Sigmoid colon (tissue), 4 donors: Measurements from ENCODE around the gene POLR2C.

Experiments
- CTCF ChIP-seq, 4 experiments: fragments of 450-650 bp in 3 of 4; fragments of 200-600 bp in 1 of 4; IDR thresholded peaks; one replicate each; pipeline ENCODE4 v1.5.1; 2016 to 2019; ENCODE audit warnings: antibody characterized with exemption in 4 of 4, mild to moderate bottlenecking in 3 of 4, moderate library complexity in 2 of 4
- EP300 ChIP-seq, 4 donors: sonication (generic); formaldehyde crosslinking; IDR thresholded peaks; one replicate each; pipeline ENCODE4 v1.6.1; 2017; ENCODE audit warnings: antibody characterized with exemption in 4 of 4
- POLR2A ChIP-seq, 2 donors: fragments of 450-650 bp; IDR thresholded peaks; one replicate each; pipeline ENCODE4 v1.6.1; 2016; ENCODE audit warnings: antibody characterized with exemption in 2 of 2, mild to moderate bottlenecking in 2 of 2, moderate library complexity in 2 of 2
- POLR2AphosphoS5 ChIP-seq, 4 donors: sonication (generic); formaldehyde crosslinking; IDR thresholded peaks; one replicate each; pipeline ENCODE4 v1.6.1; 2017; ENCODE audit warnings: antibody characterized with exemption in 4 of 4

GRCh38 chr16:57502048-57502775 is 39.7 kb downstream of the POLR2C start:
- no peak for TF ChIP-seq POLR2A (IDR thresholded peaks at IDR 0.05)
- no peak for TF ChIP-seq POLR2AphosphoS5 (IDR thresholded peaks at IDR 0.05)
- no peak for TF ChIP-seq CTCF (IDR thresholded peaks at IDR 0.05)
- no peak for TF ChIP-seq EP300 (IDR thresholded peaks at IDR 0.05)
